ENCODE measurements around the gene ALOX12B. TPM values are rescaled to one million over a fixed set of nuclear protein-coding genes. Genes with fewer than 3 reads are reported as not detected.

Gene ALOX12B
- total and polyA plus RNA-seq, 2 of the 13 experiments (the other 11 are each of a cell fraction or from before 2014, with no cell fraction given), result 0.13 TPM; not detected in 1

- TF ChIP-seq ZBTB10 (CRISPR knock-in tag; IDR thresholded peaks at IDR 0.05; ENCODE audit: borderline replicate concordance), result no peak
- no peak for TF ChIP-seq SRSF1 (optimal IDR thresholded peaks at IDR 0.05; ENCODE audit: low read depth, low read length)
- TF ChIP-seq ZNF850 (CRISPR knock-in tag; conservative IDR thresholded peaks at IDR 0.05), result 0 out of 2 replicates have a peak, but pooled peaks have one; percentile 27
- TF ChIP-seq ARNT (IDR thresholded peaks at IDR 0.05), result no peak
- TF ChIP-seq TBX2 (CRISPR knock-in tag; IDR thresholded peaks at IDR 0.05; ENCODE audit: borderline replicate concordance), result no peak
- peak; percentile 37; the same call in 1 of the 2 replicates for TF ChIP-seq NR2F6 (IDR thresholded peaks at IDR 0.05)
- TF ChIP-seq NR2F6 (CRISPR knock-in tag; IDR thresholded peaks at IDR 0.05), result peak; percentile 21; the same call in 1 of the 2 replicates
- TF ChIP-seq XBP1 (CRISPR knock-in tag; IDR thresholded peaks at IDR 0.05), result no peak
- TF ChIP-seq SMAD9 (CRISPR knock-in tag; IDR thresholded peaks at IDR 0.05), result no peak
- TF ChIP-seq GATAD2A (CRISPR knock-in tag; IDR thresholded peaks at IDR 0.05), result peak; percentile 38; the same call in 1 of the 2 replicates
- TF ChIP-seq KDM2A (CRISPR knock-in tag; IDR thresholded peaks at IDR 0.05; ENCODE audit: borderline replicate concordance, low read depth), result peak; percentile 31; the same call in 1 of the 2 replicates
- TF ChIP-seq MLLT10 (CRISPR knock-in tag; IDR thresholded peaks at IDR 0.05), result no peak
- 0 out of 2 replicates have a peak, but pooled peaks have one; percentile 47 for TF ChIP-seq SOX13 (IDR thresholded peaks at IDR 0.05)
- peak in 1 of 2 experiments; percentile 64; a peak in 2 of 4 replicates for TF ChIP-seq SOX13 (CRISPR knock-in tag; conservative IDR thresholded peaks at IDR 0.05 in 1 of 2, IDR thresholded peaks at IDR 0.05 in 1 of 2)
- no peak for TF ChIP-seq AKAP8 (CRISPR knock-in tag; IDR thresholded peaks at IDR 0.05)
- TF ChIP-seq ZBTB21 (CRISPR knock-in tag; IDR thresholded peaks at IDR 0.05), result no peak
- no peak for TF ChIP-seq FOSL1 (CRISPR knock-in tag; IDR thresholded peaks at IDR 0.05; ENCODE audit: borderline replicate concordance)
- no peak for TF ChIP-seq ZKSCAN5 (CRISPR knock-in tag; IDR thresholded peaks at IDR 0.05)
- peak; percentile 88 for TF ChIP-seq PRPF4 (IDR thresholded peaks at IDR 0.05; ENCODE audit: low read depth, low read length, poor library complexity, severe bottlenecking)
- no peak for TF ChIP-seq MEIS2 (CRISPR knock-in tag; IDR thresholded peaks at IDR 0.05)
- no peak for TF ChIP-seq AHDC1 (CRISPR knock-in tag; IDR thresholded peaks at IDR 0.05; ENCODE audit: borderline replicate concordance)
- peak; percentile 63 for TF ChIP-seq ZNF792 (CRISPR knock-in tag; IDR thresholded peaks at IDR 0.05)
- no peak for TF ChIP-seq CHD2 (IDR thresholded peaks at IDR 0.05; ENCODE audit: low read depth, low read length)
Observed at GRCh38 chr17:8119581-8120519, 32.3 kb upstream of the ALOX12B start (continued).

Measured in HepG2 (cell line).